Activated CD8-positive, alpha-beta memory T cell treated with anti-CD3 and anti-CD28 coated beads for 48 hours (primary cell): ENCODE measurements around the gene SRGAP2.
"Not testable (repeated sequence)": the region's sequence is repeated elsewhere in the genome, so short reads cannot be mapped to it uniquely, and the experiment has no call there.

ENCODE experiments used
- DNase-seq, 3 experiments: peaks; one replicate each; pipeline ENCODE4 v3.0.0-alpha.2; 2020; ENCODE audit warnings: low read depth in 2 of 3, low spot score in 2 of 3

SRGAP2 gene

DNA sequence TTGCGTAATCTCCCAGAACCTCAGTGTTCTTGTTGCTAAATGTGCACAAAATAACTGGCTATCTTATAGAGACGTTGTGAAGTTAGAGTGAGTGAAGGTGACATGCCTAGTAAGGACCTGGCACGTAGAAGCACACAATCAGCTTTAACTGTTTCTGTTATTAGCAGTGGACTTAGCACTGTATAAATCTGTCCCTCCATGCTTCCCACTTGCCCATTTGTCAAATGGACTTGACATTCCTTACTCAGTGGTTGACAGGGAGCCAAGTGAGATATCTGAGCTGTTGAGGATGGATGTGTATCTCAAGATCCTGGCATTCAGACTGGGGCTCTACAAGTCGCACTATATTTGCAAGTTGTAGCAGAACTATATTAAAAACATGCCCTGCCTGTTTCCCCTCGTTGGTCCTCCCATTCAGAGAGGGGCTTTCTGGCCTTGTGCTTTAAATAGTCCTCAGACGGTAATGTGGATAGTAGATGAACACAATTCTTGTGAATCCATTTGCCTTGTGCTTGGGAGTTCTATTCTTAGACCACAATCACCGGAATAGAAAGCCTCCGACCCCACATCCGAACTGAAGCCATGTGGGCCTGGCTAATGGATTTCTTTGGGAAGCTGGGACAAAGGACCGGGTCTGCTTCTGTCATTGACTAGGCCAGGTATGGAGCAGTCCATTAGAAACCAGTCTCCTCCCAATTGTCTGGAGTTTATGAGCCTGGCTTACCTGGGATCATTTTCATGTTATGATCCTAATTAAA lies 43.0 kb downstream of the SRGAP2 start:
- DNase-seq = not testable (repeated sequence)

DNA sequence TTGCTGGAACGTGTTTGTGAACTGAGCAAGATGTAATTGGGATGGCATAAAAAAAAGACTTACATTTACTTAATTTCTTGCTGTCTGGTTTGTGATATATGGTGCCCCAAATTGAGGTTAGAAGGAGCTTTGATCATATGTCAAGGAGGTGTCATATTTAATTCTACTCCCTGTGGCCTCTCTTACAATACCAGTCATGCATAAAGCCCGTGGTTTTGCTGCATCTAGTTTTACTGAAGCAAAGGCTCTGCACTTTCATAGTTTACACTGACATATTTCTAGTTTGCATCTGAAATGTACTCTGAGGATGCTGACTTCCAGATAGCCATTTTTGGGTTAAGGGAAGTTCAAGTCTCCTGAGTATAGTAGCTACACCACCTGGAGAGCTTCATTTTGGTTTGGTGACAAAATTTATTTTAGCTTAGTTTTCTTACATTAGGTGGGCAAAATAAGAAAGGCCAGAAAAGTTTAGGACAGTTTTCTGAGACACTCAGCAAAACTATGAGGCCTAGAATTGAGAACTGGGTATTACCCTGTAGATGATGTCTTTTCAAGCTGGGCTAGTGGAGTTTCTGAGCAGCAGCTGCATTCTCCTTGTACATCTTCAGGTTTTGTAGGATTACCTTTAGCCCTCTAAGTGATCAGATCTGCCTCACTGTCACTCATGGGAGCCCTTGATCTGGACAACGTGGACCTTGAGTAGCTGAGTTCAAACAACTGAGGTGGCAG lies 47.8 kb downstream of the SRGAP2 start:
- not testable (repeated sequence) for DNase-seq

GRCh38 chr1:206252680-206253335 lies 49.5 kb downstream of the SRGAP2 start:
- not testable (repeated sequence) for DNase-seq
